HG03378 (cell line): ENCODE results near the gene TBX19.
"Not testable (repeated sequence)": the region's sequence is repeated elsewhere in the genome, so short reads cannot be mapped to it uniquely, and the experiment has no call there.

ENCODE experiments used
- ATAC-seq: cut with Tn5 transposase; IDR thresholded peaks from one replicate; pipeline ENCODE4 v1.9.1; 2021; ENCODE audit warnings: mild to moderate bottlenecking, moderate library complexity; ENCODE audit not compliant: unreplicated experiment

The TBX19 gene

DNA sequence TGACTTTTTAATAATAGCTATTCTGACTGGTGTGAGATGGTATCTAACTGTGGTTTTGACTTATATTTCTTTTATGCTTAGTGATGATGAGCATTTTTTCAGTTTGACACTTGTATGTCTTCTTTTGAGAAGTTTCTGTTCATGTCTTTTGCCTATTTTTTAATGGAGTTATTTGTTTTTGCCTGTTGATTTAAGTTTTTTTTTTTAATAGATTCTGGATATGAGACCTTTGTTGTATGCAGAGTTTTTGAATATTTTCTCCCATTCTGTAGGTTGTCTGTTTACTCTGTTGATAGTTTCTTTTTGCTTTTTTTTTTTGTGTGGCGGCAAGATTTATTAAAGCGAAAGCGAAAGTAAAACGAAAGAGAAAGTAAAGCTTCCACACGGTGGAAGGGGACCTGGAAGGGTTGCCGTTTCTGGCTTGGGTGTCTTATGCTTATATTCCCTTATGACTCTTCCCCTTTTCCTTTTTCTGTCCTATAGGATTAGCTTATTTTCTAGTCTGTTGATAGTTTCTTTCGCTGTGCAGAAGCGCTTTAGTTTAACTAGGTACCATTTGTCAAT lies 67.6 kb downstream of the TBX19 start:
- no peak for ATAC-seq

GRCh38 chr1:168354335-168355269 lies 73.9 kb downstream of the TBX19 start:
- not testable (repeated sequence) for ATAC-seq

GRCh38 chr1:168360151-168361021 lies 79.7 kb downstream of the TBX19 start:
- ATAC-seq, result no peak

DNA sequence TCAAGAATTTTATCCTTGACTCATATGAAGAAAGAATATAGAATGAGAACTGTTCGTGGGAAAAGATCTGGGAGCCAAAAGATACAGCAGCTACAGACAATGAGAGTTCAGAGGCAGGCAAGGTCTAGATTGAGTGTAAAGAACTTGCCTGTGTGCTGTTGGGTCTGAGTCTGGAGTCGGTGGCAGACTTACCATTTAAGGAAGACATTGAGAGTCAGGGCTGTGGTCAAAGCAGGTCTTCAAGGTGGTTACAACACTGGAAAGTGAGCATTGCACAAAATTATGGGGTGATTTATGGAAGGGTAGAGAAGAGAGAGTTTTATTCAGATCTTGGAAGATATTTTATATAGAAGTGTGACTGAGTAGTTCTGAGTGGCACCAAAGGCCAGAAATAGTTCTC lies 80.6 kb downstream of the TBX19 start:
- no peak for ATAC-seq

- ATAC-seq, result no peak
Observed at GRCh38 chr1:168362991-168363390, 82.3 kb downstream of the TBX19 start.
